Effector memory CD8-positive, alpha-beta T cell (primary cell): Measurements from ENCODE around the gene SYT4.

Experiments used
- ATAC-seq: fragments of 150-1000 bp; cut with Tn5 transposase; replicated peaks from 2 replicates; pipeline ENCODE4 v1.10.0; 2021; ENCODE audit warnings: mild to moderate bottlenecking, moderate library complexity
- DNase-seq, 3 experiments: peaks; one replicate each; pipeline ENCODE4 v3.0.0; 2021
- H3K27ac Mint-ChIP-seq, 2 donors: one replicate each; pipeline ENCODE4 v1.8.0; 2022; ENCODE audit warnings: mild to moderate bottlenecking in 2 of 2, mixed read lengths in 2 of 2, moderate library complexity in 2 of 2
- H3K27me3 Mint-ChIP-seq, 2 donors: one replicate each; pipeline ENCODE4 v1.8.0; 2022; ENCODE audit warnings: mixed read lengths in 2 of 2
- H3K36me3 Mint-ChIP-seq: one replicate; pipeline ENCODE4 v1.8.0; 2022; ENCODE audit warnings: mild to moderate bottlenecking, moderate library complexity, mixed read lengths; ENCODE audit not compliant: insufficient read depth
- H3K4me1 Mint-ChIP-seq, 2 donors: one replicate each; pipeline ENCODE4 v1.8.0; 2022; ENCODE audit warnings: low read depth in 2 of 2, mixed read lengths in 2 of 2
- H3K4me3 Mint-ChIP-seq, 2 donors: one replicate each; pipeline ENCODE4 v1.8.0; 2022; ENCODE audit warnings: mild to moderate bottlenecking in 2 of 2, mixed read lengths in 2 of 2, moderate library complexity in 2 of 2
- H3K9me3 Mint-ChIP-seq, 2 donors: one replicate each; pipeline ENCODE4 v1.8.0; 2022; ENCODE audit warnings: mixed read lengths in 2 of 2

Gene SYT4

DNA sequence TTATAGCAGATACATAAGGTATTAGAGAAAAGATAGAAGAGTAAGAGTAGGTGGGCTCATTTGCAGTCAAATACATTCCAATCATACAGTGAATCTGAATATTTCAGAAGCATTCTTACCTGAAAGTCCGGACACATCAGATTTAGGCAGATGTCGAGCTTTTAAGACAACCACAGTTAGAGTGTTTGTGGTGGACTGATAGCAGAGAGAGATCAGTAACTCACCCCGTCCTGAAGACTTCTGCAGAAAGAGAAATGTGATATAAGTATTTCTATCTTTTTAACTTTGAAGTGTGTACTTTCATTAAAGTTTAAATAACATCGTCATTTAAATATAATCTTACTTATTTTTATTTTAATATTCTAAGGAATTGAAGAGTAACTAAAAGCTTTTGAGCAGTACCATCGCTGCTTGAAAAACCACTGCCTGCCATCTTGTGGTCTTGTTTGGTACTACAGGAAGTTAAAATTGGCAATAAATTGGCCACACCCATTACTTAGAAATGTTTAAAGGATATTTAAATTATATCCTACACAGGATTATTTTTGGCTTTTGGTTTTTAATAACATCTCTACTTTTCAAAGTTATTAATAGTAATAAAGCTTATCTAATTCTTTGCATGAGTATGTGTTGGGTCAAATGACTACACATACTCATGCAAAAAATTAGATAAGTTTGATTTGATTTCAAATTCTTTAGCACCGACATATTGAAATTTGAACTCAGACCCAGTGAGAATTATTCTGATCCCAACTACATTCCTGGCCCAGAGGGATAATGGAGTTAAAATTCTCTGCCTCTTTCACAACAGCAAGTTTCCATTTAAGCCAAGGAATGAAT is 5.5 kb downstream of the SYT4 start:
- Mint-ChIP-seq H3K27me3 (no peaks in the 10 kb centered on the region), H3K4me3 (no peak overlapping the region), H3K36me3 (no peaks in the 10 kb centered on the region), H3K9me3 (no peaks in the 10 kb centered on the region), H3K27ac (no peak overlapping the region), H3K4me1 (no peaks in the 10 kb centered on the region)
- no peak for DNase-seq
- ATAC-seq: no peak

DNA sequence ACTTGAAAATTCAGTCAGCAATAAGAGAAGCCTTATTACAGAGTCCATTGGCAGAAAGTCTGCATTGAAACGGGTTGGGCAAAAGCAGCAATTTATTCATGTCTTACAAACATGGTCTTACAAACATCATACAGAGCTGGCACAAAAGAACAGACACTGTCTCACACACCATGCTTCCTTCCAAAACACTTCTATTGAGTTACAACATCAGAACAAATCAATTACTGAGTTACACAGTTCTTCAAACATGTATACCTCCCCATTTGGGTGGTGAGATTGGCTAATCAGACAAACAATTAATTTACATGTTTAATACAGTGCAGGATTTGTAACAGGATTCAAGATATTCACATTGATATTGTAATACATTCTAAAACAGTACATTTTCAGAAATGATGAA is 9.5 kb downstream of the SYT4 start:
- ATAC-seq (no peak), DNase-seq (no peak)
- Mint-ChIP-seq H3K36me3 (no peaks in the 10 kb centered on the region), H3K4me3 (no peak overlapping the region), H3K27me3 (no peaks in the 10 kb centered on the region), H3K4me1 (no peaks in the 10 kb centered on the region), H3K27ac (no peak overlapping the region), H3K9me3 (peaks cover 4 to 11% of the 10 kb centered on the region in 2 donors)

GRCh38 chr18:43265465-43265864 is 11.8 kb downstream of the SYT4 start:
- H3K36me3 Mint-ChIP-seq: no peaks in the 10 kb centered on the region
- H3K27ac Mint-ChIP-seq: no peak overlapping the region

DNA sequence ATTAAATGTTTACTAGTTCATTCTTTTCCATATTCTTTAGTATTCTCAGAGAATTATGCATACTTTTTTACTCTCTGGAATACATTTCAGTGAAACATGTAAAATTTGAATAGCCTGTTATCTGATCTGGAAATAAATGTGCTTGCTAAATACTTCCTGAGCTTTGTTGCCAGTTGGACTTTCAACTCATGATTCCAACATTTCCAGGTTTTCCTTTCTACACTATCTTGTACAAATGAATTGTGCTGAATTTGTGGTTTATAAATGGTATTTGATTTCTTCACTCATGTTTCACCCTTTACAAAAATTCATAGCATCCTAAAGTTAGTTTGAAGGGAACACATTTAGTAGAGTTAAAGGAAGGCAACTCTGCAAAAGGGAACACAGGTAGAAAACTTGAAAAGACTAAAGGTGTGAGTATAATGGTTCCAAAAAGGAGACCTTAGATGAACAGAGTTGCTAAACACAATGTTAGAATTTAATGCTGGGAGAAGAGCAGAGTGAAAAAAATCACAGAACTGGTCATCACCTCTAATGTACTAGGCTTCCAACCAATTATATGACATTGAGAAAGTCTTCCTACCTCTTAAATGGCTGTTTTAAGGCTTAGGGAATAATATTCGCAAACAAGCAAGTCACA is 28.6 kb downstream of the SYT4 start:
- no peaks in the 10 kb centered on the region for H3K27me3 Mint-ChIP-seq
- peaks cover 7% of the 10 kb centered on the region in 2 donors for H3K9me3 Mint-ChIP-seq
- ATAC-seq (no peak), DNase-seq (no peak)
- H3K27ac Mint-ChIP-seq: no peak overlapping the region
- no peaks in the 10 kb centered on the region for H3K4me1 Mint-ChIP-seq
- no peak overlapping the region for H3K4me3 Mint-ChIP-seq
- no peaks in the 10 kb centered on the region for H3K36me3 Mint-ChIP-seq

More at GRCh38 chr18:43265465-43265864, 11.8 kb downstream of the SYT4 start:
- Mint-ChIP-seq H3K4me3 (no peak overlapping the region), H3K27me3 (no peaks in the 10 kb centered on the region), H3K9me3 (peaks cover 10 to 20% of the 10 kb centered on the region in 2 donors), H3K4me1 (no peaks in the 10 kb centered on the region)
- ATAC-seq (no peak), DNase-seq (no peak)

GRCh38 chr18:43247944-43248343 is 29.3 kb downstream of the SYT4 start:
- no peak overlapping the region for H3K4me3 Mint-ChIP-seq
- H3K36me3 Mint-ChIP-seq: no peaks in the 10 kb centered on the region
- no peak overlapping the region for H3K27ac Mint-ChIP-seq
- ATAC-seq (no peak), DNase-seq (no peak)
- H3K9me3 Mint-ChIP-seq: peaks cover 5 to 7% of the 10 kb centered on the region in 2 donors
- no peaks in the 10 kb centered on the region for H3K4me1 Mint-ChIP-seq
- H3K27me3 Mint-ChIP-seq: no peaks in the 10 kb centered on the region

DNA sequence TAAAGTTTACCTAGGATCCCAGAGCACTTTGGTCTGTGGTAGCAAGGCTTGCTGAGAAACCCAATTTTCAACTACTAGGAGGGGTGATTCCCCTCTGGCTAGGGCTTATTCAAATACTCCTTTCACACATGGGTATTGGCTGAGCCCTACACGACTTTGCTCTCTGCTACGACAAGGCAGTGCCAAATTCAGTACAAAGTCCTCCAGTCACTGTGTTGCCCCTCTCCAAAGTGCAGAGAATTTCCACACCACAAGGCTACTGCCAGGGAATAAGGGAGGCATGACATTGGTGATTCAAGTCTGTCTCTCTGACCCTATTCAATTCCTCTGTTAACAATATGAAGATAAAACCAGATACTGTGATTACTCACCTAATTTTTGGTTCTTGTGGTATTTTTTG is 38.9 kb downstream of the SYT4 start:
- Mint-ChIP-seq H3K9me3 (peaks cover 7 to 21% of the 10 kb centered on the region in 2 donors), H3K36me3 (no peaks in the 10 kb centered on the region), H3K27me3 (no peaks in the 10 kb centered on the region), H3K4me3 (no peak overlapping the region), H3K27ac (no peak overlapping the region), H3K4me1 (no peaks in the 10 kb centered on the region)
- no peak for ATAC-seq
- DNase-seq: no peak

DNA sequence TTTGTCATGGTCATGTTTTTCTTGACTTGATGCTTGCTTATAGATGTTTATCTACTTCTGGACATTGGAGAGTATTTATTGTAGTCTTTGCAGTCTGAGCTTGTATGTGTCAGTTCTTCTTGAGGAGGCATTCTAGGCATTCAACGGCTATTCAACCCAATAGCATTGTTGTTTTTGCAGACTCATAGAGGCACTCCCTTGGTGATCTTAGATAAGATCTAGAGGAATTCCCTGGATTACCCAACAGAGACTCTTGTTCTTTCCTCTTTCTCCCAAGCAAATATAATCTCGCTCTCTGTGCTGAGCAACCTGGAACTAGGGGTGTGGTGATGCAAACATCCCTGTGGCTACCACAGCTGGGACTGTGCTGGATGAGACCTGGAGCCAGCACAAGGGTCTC is 40.4 kb downstream of the SYT4 start:
- no peak for DNase-seq
- H3K36me3 Mint-ChIP-seq: no peaks in the 10 kb centered on the region
- no peaks in the 10 kb centered on the region for H3K4me1 Mint-ChIP-seq
- no peak overlapping the region for H3K27ac Mint-ChIP-seq
- no peaks in the 10 kb centered on the region for H3K27me3 Mint-ChIP-seq
- H3K9me3 Mint-ChIP-seq: peaks cover 7 to 21% of the 10 kb centered on the region in 2 donors
- no peak for ATAC-seq
- H3K4me3 Mint-ChIP-seq: no peak overlapping the region

DNA sequence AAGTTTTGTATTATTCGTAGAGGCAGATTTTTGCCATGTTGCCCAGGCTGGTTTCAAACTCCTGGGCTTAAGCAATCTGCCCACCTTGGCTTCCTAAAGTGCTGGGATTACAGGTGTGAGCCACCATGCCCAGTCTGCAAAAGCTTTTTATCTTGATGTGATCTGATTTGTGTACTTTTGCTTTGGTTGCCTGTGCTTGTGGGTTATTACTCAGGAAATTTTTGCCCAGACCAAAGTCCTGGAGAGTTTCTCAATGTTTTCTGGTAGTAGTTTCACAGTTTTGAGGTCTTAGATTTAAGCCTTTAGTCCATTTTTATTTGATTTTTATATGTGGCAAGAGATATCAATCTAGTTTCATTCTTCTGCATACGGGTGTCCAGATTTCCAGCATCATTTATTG is 42.4 kb downstream of the SYT4 start:
- H3K27ac Mint-ChIP-seq: no peak overlapping the region
- H3K9me3 Mint-ChIP-seq: peaks cover 7 to 21% of the 10 kb centered on the region in 2 donors
- H3K4me1 Mint-ChIP-seq: no peaks in the 10 kb centered on the region
- no peaks in the 10 kb centered on the region for H3K27me3 Mint-ChIP-seq
- ATAC-seq: no peak
- no peak overlapping the region for H3K4me3 Mint-ChIP-seq
- DNase-seq: no peak
- H3K36me3 Mint-ChIP-seq: no peaks in the 10 kb centered on the region

DNA sequence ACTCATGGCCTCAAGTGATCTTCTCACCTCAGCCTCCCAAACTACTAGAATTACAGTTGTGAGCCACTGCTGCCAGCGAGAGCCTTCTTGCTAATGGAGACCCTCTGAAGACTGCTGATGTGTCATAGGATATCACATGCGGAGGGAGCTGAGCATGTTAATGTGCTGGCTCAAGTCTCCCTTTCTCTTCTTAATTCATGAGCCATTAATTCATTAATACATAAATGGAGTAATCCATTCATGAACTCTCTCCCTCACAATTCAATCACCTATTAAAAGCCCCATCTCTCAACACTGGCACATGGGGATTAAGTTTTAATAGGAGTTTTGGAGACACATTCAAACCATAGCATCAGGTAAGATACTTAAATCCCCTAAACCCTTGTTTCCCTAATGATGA is 54.8 kb downstream of the SYT4 start:
- Mint-ChIP-seq H3K36me3 (no peaks in the 10 kb centered on the region), H3K27me3 (no peaks in the 10 kb centered on the region), H3K4me1 (no peaks in the 10 kb centered on the region), H3K4me3 (no peak overlapping the region), H3K9me3 (peaks cover 10 to 18% of the 10 kb centered on the region in 2 donors), H3K27ac (no peak overlapping the region)
- ATAC-seq (no peak), DNase-seq (no peak)

DNA sequence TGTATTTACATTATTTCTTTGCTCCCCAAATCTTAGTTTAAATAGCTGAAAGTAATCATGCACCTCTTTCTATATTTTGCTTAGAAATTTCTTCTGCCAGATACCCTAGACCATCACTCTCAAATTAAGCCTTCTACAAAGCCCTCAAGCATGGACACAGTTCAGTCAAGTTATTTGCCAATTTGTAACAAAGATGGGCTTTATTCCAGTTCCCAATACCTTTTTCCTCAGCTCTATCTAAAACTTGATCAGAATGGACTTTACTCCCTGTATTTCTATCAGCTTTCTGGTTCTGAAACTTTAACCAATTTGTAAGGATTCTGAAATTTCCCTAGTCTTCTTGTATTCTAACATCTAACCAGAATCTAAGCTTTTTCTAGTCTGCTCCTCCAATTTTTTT is 56.6 kb downstream of the SYT4 start:
- Mint-ChIP-seq H3K27ac (no peak overlapping the region), H3K36me3 (no peaks in the 10 kb centered on the region), H3K27me3 (no peaks in the 10 kb centered on the region), H3K4me1 (no peaks in the 10 kb centered on the region), H3K9me3 (peaks cover 15 to 25% of the 10 kb centered on the region in 2 donors), H3K4me3 (no peak overlapping the region)
- DNase-seq: no peak
- no peak for ATAC-seq
